Measurements from ENCODE around the gene FAM184B.

FAM184B gene

GRCh38 chr4:17580969-17581368 is 200.5 kb downstream of the FAM184B start:
- no peak for TF ChIP-seq CTCF (IDR thresholded peaks at IDR 0.05)
